Kidney tubule cell (primary cell): ENCODE measurements around the gene CRTC2.

Source experiments
- DNase-seq: peaks from one replicate; pipeline ENCODE4 v3.0.0-alpha.2; 2018; ENCODE audit warnings: low spot score

The CRTC2 gene

GRCh38 chr1:153973071-153973470, 14.7 kb upstream of the CRTC2 start:
- DNase-seq = no peak

- DNase-seq = no peak
These were observed 11.9 kb upstream of the CRTC2 start for GRCh38 chr1:153970346-153970745.

GRCh38 chr1:153968972-153969371, 10.6 kb upstream of the CRTC2 start:
- no peak for DNase-seq

GRCh38 chr1:153968408-153968807, 10.0 kb upstream of the CRTC2 start:
- no peak for DNase-seq

- no peak for DNase-seq
These were observed 9.6 kb upstream of the CRTC2 start for GRCh38 chr1:153968000-153968363.

GRCh38 chr1:153967107-153967999, 8.9 kb upstream of the CRTC2 start, which contains the start of gene CREB3L4:
TSS of gene CREB3L4 (plus strand) at chr1:153967902. CDS start at chr1:153968526, 624 bp downstream.
- DNase-seq = peak; percentile 97

- peak; percentile 82 for DNase-seq
These were observed 5.5 kb upstream of the CRTC2 start for GRCh38 chr1:153963850-153964331.

GRCh38 chr1:153963030-153963849, 4.8 kb upstream of the CRTC2 start, which contains the start of gene SLC39A1:
TSS of gene SLC39A1 (minus strand) at chr1:153963537. CDS start at chr1:153962715, 822 bp downstream.
- peak; percentile 97 for DNase-seq

GRCh38 chr1:153962088-153963029, 3.9 kb upstream of the CRTC2 start:
- DNase-seq = peak; percentile 88

- no peak for DNase-seq
These were observed 3.0 kb upstream of the CRTC2 start for GRCh38 chr1:153961421-153961820.

- DNase-seq = no peak
These were observed 1.8 kb upstream of the CRTC2 start for GRCh38 chr1:153960206-153960605.

- DNase-seq = no peak
These were observed 1.0 kb upstream of the CRTC2 start for GRCh38 chr1:153959454-153959853.

- no peak for DNase-seq
These were observed 499 bp upstream of the CRTC2 start for GRCh38 chr1:153958961-153959260.

- peak; percentile 56 for DNase-seq
These were observed 685 bp downstream of the CRTC2 start for GRCh38 chr1:153957744-153958110.

GRCh38 chr1:153956997-153957715, 1.3 kb downstream of the CRTC2 start:
- no peak for DNase-seq

- no peak for DNase-seq
These were observed 3.6 kb downstream of the CRTC2 start for GRCh38 chr1:153954826-153955225.

GRCh38 chr1:153953859-153954365, 4.5 kb downstream of the CRTC2 start:
- no peak for DNase-seq

- DNase-seq = peak; percentile 45
These were observed 6.6 kb downstream of the CRTC2 start for GRCh38 chr1:153951801-153952200.

GRCh38 chr1:153951183-153951582, 7.2 kb downstream of the CRTC2 start:
- DNase-seq = no peak

GRCh38 chr1:153946622-153947241, 11.7 kb downstream of the CRTC2 start, which contains the start of gene DENND4B:
TSS of gene DENND4B (minus strand) at chr1:153946718. CDS start at chr1:153944374, 2,344 bp downstream.
- DNase-seq = peak; percentile 84
